GM21381 (cell line): ENCODE data around the gene PFDN2.

Experiments used
- ATAC-seq: cut with Tn5 transposase; IDR thresholded peaks from one replicate; pipeline ENCODE4 v1.9.1; 2021; ENCODE audit warnings: mild to moderate bottlenecking, moderate library complexity; ENCODE audit not compliant: unreplicated experiment

Gene PFDN2, protein sequence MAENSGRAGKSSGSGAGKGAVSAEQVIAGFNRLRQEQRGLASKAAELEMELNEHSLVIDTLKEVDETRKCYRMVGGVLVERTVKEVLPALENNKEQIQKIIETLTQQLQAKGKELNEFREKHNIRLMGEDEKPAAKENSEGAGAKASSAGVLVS

DNA sequence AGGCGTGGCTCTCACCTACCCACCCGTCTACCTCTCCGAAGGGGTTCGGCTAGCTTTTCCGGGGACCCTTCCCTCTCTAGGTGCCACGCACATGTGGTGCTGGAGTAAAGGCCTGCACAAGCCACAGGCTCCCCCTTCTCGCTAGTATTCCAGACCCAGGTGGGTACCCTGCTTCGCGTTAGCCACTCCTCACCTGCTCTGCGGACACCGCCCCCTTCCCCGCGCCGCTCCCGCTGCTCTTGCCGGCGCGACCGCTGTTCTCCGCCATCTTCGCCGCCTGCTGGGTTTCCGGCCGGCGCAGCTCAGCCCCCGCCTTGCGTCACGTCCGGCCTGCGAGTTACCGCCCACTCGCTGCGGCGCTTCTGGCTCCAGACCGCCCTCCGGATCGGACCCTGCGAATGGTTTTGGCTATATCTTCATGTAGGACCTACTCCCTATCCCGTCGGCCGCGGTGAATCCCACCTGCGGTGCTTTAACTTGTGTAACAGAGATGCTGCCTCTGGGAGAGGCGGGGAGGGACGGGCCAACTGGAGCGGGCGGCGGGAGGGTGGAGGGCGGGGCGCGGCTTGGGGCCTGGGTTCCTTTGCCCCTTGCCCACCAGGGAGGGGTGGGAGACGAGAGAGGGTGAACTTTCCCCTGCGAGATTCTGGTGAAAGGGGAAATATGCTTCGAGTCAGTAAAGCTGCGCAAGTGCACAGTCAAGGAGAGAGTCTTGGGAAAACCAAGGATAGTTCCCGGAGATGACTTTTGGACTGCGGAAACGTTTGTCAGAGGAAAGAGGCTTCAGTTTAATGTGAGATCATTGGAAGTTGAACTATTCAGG, at the start of gene PFDN2, which contains the start of gene NIT1:
PFDN2 (minus strand) TSS at position 279 of the 823 bp plus-strand sequence; CDS start at position 268, 11 bp downstream.
NIT1 (plus strand) TSS at position 347 of the 823 bp plus-strand sequence; CDS start at position 419, 72 bp downstream.
- peak; percentile 82 for ATAC-seq

DNA sequence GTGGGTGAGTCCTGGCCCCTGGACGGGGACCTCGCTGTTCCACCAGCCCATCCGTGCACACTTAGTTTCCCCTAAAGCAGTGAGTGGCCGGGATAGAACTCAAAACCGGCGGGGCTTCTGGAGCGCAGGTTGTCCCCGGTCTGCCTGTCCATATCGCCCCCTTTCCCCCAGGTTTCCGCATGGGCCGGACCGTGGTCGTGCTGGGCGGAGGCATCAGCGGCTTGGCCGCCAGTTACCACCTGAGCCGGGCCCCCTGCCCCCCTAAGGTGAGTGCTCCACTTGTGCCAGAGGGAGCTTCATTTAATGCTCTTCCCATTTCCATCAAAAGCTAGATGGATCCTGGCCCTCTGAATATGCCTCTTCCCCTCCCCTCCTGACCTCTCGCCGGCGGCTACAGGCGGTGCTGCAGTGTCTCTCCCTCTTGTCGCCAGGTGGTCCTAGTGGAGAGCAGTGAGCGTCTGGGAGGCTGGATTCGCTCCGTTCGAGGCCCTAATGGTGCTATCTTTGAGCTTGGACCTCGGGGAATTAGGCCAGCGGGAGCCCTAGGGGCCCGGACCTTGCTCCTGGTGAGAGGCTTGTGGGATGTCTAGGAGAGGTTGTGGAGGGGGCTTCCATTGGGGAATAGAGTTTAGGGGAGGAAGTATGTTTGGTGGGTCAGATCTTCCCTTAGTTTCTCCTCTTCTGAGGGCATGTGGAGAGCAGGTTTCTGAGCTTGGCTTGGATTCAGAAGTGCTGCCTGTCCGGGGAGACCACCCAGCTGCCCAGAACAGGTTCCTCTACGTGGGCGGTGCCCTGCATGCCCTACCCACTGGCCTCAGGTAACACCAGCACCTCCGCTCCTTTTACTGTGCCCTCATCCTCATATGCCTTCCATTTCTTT, 49.1 kb upstream of the PFDN2 start:
- ATAC-seq: no peak

DNA sequence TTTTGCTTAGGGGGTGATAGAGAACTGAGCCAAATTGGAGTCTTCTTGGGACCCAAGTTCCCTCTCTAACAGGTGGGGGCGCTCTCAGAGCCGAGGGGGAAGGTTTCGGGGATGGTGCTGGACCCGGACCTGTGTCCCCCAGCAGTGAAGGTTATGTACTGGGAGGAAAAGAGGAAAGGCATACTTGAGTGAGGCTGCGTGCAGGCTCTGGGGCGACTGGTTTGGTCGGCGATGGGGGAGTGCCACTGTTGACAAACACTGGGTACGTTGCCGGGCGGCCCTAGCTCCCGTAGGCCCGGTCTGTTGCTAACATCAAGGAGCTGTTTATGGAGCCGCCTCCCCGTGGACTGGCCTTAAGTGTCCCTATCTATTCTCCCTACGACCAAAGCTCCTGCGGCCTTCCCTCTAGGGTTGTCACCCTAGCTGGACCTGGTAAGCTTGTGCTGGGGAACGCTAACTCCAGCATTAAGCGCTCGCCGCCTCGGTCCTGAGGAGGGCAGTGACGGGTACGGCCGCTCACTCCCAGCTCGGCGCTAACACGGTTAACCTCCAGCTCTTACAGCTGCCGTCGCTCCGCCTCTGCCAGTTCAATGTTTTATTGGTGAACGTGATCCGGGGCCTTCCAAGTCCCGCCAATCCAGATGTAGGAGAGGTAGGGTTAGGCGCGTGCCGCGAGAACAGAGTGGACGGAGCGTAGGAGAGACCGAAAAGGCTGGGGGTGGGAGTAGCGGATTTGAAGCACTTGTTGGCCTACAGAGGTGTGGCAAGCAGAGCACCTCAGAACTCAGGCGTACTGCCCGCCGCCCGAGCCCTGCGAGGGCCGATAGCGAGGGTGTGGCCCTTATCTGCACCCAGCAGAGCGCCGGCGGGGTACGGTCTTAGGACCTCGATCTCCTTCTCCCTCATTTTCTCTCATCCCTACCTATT, 48.2 kb upstream of the PFDN2 start, which contains the start of gene PPOX:
PPOX (plus strand) TSS at position 685 of the 927 bp plus-strand sequence. CDS start 422 bp downstream, outside the sequence.
- ATAC-seq: peak; percentile 95

DNA sequence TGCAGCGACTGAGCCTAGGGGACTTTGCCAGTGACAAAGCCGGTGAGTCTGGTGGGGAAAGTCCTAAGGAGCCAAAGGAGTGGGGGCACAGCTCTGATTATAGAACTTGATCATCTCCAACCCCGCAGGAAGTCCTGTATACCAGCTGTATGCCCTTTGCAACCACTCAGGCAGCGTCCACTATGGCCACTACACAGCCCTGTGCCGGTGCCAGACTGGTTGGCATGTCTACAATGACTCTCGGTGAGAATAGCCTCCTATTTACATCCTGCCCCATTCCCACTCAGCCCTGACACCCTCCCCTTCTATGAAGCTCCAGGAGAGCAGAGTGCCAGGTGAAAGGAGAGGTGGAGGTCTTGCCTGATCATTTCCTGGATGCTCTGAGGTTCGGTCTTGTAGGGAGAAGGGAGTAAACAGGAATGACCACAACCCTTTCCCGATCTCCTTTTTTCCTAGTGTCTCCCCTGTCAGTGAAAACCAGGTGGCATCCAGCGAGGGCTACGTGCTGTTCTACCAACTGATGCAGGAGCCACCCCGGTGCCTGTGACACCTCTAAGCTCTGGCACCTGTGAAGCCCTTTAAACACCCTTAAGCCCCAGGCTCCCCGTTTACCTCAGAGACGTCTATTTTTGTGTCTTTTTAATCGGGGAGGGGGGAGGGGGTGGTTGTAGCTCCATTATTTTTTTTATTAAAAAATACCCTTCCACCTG, 47.2 kb upstream of the PFDN2 start:
- ATAC-seq: no peak

DNA sequence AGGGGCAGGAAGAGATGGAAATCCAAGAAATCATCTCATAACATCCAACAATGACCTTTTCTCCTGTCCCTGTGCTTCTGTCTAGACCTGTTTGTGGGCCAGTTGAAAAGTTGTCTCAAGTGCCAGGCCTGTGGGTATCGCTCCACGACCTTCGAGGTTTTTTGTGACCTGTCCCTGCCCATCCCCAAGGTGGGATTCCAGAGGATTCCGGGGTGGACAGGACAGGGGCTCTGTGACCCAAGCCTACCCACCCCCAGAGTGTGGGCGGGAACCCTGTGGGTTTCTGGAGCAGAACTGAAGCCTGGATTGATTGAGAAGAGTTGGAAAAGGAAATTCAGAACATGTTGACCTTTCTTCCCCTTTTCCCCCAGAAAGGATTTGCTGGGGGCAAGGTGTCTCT, 46.0 kb upstream of the PFDN2 start:
- no peak for ATAC-seq

DNA sequence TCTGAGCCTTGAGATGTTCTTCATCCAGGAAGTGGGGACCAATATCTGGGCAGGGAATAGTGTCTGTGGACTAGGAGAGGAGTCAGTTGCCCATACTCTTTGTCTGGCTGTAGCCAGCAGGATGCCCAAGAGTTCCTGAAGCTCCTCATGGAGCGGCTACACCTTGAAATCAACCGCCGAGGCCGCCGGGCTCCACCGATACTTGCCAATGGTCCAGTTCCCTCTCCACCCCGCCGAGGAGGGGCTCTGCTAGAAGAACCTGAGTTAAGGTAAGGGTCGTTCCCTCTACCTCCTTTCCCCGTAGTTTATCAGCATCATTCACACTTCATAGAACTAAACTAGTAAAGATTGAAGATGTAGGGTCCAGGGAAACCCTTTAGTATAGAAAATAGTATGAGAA, 45.0 kb upstream of the PFDN2 start:
- no peak for ATAC-seq

DNA sequence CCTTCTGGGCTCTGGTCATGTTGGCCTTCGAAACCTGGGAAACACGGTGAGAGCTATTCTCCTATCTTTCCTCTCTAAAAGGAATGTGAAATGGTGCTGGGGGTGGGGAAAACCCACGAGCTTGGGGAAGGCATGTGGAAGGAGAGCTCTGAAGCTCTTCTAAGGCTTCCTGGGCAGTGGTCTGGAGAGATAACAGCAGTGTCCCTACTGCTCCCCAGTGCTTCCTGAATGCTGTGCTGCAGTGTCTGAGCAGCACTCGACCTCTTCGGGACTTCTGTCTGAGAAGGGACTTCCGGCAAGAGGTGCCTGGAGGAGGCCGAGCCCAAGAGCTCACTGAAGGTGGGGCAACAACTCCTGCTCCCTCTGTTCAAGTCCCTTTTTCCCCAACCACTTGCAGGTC, 44.2 kb upstream of the PFDN2 start:
- no peak for ATAC-seq

DNA sequence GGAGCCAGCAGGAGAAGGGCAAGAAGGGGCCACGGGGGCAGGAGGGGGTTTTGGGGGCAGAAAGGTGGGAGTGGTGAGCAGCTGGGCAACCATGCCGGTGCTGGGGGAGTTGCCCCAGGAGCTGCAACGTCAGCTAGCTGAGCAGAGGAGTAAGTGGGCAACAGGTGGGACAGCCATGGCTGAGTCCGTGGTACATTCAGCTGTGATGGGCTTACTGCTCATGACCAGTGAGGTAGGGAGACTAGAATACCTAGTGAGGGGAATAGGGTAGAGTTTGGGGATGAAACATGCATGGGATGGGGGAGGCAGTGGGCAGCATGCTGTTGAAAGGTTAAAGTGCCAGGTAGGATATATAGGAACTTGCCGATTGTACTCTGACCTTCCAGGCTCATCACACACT, 43.8 kb upstream of the PFDN2 start:
- ATAC-seq: no peak

DNA sequence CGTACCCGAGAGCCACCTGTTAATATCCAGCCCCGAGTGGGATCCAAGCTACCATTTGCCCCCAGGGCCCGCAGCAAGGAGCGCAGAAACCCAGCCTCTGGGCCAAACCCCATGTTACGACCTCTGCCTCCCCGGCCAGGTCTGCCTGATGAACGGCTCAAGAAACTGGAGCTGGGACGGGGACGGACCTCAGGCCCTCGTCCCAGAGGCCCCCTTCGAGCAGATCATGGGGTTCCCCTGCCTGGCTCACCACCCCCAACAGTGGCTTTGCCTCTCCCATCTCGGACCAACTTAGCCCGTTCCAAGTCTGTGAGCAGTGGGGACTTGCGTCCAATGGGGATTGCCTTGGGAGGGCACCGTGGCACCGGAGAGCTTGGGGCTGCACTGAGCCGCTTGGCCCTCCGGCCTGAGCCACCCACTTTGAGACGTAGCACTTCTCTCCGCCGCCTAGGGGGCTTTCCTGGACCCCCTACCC, 42.9 kb upstream of the PFDN2 start:
- no peak for ATAC-seq

DNA sequence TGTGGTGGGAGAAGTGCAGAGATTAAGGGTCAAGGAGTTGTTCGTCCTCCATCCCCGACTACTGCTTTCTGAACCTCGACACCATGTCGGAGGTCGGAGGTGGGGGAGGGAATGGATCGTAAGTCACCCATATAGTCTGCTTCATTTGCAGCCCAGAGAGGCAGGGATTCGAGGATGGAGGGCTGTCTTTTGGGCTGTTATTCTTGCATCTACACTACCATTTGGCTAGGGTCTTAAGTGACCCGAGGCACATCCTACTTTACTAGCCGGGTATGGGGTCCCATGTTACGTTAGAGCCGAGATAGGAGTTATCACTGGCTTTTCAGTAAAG, 42.0 kb upstream of the PFDN2 start:
- no peak for ATAC-seq

DNA sequence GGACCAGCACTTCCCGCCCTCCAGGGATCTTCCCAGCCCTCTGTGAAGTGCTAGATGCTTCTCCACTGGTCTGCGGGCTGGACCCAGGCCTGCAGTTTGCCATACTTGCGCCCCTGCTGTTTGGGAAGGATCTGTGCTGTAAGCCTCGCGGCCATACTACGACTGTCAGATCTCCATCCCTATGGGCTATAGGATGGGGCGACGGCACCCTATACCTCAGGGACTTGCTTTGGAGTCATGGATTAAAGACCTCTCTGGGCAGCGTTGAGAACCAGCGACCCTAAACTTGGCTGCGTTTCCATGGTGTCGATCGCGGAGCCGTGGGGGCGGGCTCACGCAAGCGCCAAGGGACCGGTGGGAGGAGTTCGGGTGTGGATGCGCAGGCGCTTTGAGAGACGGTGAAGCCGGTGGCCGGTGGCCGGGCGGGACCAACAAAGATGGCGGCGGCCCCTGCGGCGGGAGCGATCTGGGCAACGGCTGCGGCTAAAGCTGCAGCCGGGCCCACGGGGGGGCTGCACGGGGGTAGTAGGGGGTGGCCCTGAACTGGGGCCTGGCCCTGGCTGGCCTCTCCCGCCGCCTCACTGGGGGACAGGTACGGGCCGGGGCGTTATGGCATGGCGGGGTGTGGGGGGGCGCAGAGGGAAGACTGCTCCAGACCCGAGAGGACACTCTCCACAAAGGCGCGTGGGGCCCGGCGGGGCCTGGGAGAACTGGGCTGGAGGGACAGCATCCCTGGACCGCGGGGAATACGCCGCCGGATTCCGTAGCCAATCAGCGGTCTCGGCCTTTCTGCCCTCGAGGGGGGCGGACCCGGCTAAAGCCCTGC, 41.5 kb upstream of the PFDN2 start, which contains the start of gene USP21:
USP21 (plus strand) TSS at position 414 of the 826 bp plus-strand sequence. CDS start 1,141 bp downstream, outside the sequence.
- ATAC-seq: peak; percentile 81

DNA sequence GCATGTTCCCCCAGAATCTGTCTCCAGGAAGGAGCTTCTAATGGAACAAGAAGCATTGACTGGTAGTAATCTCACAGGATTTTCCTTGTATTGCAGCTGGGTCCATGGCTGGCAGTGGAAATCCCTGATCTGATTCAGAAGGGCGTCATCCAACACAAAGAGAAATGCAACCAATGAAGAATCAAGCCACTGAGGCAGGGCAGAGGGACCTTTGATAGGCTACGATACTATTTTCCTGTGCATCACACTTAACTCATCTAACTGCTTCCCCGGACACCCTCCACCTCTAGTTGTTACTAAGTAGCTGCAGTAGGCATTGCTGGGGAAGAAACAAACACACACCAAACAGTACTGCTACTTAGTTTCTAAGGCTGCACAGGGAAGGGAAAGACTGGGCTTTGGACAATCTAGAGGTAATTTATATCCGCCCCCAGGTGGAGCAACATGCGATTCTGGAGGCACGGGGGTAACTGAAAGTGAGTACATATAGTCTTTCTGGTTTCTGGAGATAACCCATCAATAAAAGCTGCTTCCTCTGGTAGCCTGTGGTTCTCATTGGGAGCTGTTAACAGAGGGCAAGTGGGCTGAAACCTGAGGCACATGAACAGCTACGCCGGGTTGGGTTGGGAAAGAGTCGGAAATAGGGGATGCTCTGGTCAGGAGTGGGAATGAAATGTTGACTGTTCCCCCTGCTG, 40.6 kb upstream of the PFDN2 start:
- no peak for ATAC-seq

DNA sequence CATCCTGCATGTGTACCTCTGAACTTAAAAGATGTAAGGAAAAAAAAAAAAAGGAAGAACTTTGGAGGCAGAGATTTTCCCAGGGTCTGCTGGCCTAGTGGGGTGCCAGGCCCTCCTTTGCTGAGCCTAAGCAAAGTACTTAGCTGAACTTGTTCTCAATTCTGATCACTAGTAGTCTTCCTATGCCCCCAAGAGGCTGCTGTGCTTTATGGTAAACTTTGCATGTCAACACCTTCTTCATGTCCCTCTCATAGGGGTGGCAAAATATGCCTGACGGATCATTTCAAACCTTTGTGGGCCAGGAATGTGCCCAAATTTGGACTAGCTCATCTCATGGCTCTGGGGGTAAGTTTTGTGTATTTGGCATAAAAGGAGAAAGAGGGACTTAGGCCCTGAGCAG, 40.0 kb upstream of the PFDN2 start:
- ATAC-seq: no peak

DNA sequence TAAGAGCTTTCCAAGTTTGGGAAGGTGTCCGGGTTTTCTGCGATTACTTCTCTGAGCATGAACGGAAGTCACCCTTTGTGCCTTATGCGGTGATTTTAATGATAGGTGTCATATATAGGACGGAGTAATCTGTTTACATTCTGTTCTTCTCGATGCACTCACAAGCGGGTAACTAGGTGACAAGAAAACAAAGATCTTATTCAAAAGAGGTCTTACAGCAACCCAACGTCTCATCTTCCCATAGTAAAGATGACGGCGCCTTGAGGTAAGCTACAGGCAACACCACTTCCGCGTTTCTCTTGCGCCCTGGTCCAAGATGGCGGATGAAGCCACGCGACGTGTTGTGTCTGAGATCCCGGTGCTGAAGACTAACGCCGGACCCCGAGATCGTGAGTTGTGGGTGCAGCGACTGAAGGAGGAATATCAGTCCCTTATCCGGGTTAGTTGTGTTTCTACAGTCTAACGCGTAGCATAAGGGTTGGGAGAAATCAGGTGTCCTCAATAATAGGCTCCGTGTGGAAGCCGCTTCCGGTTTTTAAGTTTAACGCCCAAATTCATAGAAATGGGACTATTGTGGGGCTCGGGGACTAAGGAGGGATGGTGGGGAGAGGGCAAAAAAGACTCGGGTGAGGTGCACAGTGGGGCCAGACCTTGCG, 36.0 kb upstream of the PFDN2 start, which contains the start of gene UFC1:
UFC1 (plus strand) TSS at position 297 of the 656 bp plus-strand sequence; CDS start at position 317, 20 bp downstream.
- peak; percentile 93 for ATAC-seq

DNA sequence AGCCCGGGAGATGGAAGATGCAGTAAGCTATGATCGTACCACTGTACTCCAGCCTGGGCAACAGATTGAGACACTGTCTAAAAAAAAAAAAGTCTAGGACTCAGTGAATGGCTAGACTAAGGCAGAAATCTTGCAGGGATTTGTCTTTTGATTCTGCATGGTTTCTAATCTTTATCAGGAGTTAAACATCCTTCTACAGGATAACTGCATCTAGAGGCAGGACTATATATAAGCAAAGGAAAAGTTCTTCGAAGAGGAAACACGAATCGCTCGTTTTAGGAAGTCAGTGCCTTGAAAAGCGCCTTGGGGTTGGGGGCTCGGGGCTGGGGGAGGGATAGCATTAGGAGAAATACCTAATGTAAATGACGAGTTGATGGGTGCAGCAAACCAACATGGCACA, 35.3 kb upstream of the PFDN2 start:
- no peak for ATAC-seq

DNA sequence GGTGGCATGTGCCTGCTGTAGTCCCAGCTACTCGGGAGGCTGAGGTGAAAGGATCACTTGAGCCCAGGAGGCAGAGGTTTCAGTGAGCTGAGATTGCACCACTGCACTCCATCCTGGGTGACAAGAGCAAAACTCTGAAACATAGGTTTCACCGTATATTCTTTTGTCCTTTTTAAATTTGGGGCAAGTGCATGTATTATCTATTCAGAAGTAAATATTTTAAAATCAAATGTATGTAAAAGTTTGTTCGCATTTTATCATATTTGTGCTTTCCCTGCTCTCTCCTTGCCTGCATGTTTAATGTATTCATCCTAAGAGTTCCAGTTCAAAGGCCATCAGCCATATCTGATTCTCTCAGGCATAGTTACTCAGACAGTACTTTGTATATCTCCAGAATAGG, 28.0 kb upstream of the PFDN2 start:
- ATAC-seq: no peak

DNA sequence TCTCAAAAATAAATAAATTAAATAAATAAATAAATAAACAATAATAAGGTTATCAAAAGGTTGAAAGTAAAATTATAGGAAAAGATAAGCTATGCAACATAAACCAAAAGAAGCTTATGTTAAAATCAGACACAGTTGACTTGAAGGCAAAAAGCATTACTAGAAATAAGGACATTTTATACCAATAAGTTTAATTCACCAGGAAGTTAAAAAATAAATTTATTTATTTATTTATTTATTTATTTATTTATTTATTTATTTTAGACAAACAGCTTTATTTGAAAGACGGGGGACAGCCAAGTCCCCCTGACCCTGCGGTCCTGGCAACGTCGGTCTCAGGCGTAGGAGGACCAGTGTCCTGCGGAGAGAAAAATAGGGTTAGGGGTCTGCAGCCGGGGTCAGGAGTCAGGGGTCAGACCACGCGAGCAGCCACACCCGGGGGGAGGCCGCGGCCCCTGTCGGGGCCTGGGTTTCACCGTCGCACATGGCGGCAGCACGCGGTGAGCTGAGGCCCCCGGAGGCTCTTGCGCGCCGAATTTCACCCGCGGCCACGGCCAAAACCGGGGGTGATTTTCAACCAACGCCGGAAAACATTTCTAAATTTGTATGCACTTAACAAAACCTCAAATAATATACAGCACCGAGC, 23.0 kb upstream of the PFDN2 start:
- no peak for ATAC-seq
